Ovary (tissue), 9 donors: Measurements from ENCODE around the gene METRN. TPM values are rescaled to one million over a fixed set of nuclear protein-coding genes. Genes with fewer than 3 reads are reported as not detected.

Source experiments
- DNase-seq, 5 donors: peaks; one replicate each; pipeline ENCODE4 v3.0.0-alpha.2; 2019 to 2020
- H3K27ac ChIP-seq, 2 donors: fragments of 200-600 bp; one replicate each; pipeline versions ENCODE4 v1.5.1 to v1.8.0; 2019 to 2022
- H3K27me3 ChIP-seq: fragments of 200-600 bp; one replicate; pipeline ENCODE4 v1.8.0; 2022
- H3K36me3 ChIP-seq: fragments of 200-600 bp; sonication (generic); one replicate; pipeline ENCODE4 v1.5.1; 2019
- H3K4me1 ChIP-seq: one replicate; pipeline ENCODE4 v1.8.1; 2013; ENCODE audit warnings: mild to moderate bottlenecking, moderate library complexity; ENCODE audit not compliant: insufficient read depth
- H3K4me3 ChIP-seq: fragments of 200-600 bp; sonication (generic); one replicate; pipeline ENCODE4 v1.5.1; 2017
- H3K9me3 ChIP-seq, 2 donors: fragments of 200-600 bp in 1 of 2; sonication (generic) in 1 of 2; one replicate each; pipeline versions ENCODE4 v1.5.1 to v1.8.1; 2013 to 2019; ENCODE audit warnings: mild to moderate bottlenecking in 1 of 2, moderate library complexity in 1 of 2
- CTCF ChIP-seq, 3 donors: fragments of 450-650 bp in 2 of 3; fragments of 200-600 bp in 1 of 3; IDR thresholded peaks; one replicate each; pipeline versions ENCODE4 v1.5.1 to v1.8.0; 2016 to 2022; ENCODE audit warnings: antibody characterized with exemption in 3 of 3, mild to moderate bottlenecking in 1 of 3
- EP300 ChIP-seq: sonication (generic); formaldehyde crosslinking; IDR thresholded peaks from one replicate; pipeline ENCODE4 v1.6.1; 2017; ENCODE audit warnings: antibody characterized with exemption
- POLR2A ChIP-seq: fragments of 450-650 bp; IDR thresholded peaks from one replicate; pipeline ENCODE4 v1.6.1; 2017; ENCODE audit warnings: antibody characterized with exemption, mild to moderate bottlenecking, moderate library complexity
- WGBS, 3 donors: extraction: QIAGEN DNeasy Blood & Tissue Kit in 1 of 3; methylation state at CpG; one replicate each; pipeline versions ENCODE4 v1.1.5 to v1.1.7; 2013 to 2017; 5-methylcytosine and 5-hydroxymethylcytosine counted together
- intact Hi-C, 4 donors: fragments of 100-400 bp; cut with DNase I; formaldehyde crosslinking; loops; one replicate each; pipeline versions ENCODE4 v1.11.0 to v1.15.1; 2022 to 2023
- polyA plus RNA-seq, 2 donors: library from polyadenylated mRNA; stranded (reverse); fragments of 200-250 nt in 1 of 2; fragments of 350-450 nt in 1 of 2; fragmentation: Illumina TruSeq in 1 of 2; extraction: RNeasy Lipid Tissue Mini Kit (QIAGEN cat#74804) in 1 of 2; gene quantifications; one replicate each; pipeline ENCODE4 v1.2.3, GENCODE V29; 2013 to 2014
- total RNA-seq, 7 donors: library from RNA; depleted of rRNA in 2 of 7; stranded (reverse); fragments of >200 nt in 2 of 7; fragmentation: NEBNext Ultra II Directional in 3 of 7; extraction: Animal tissue kit (Norgen Biotek cat#: 25700) in 3 of 7; gene quantifications; one replicate each; pipeline versions ENCODE4 v1.1.0 to v1.2.4, GENCODE V29; 2016 to 2023
- donor health status: DM: no; HTN: no; CAD: no; lungs with moderate emphysema.
- donor health status: DM: no; HTN: no; CAD: no.
- donor health status: Bipolar disorder and iron deficiency.
- donor health status: DM: yes; HTN: yes; CAD: no.
- donor health status: DM: no; HTN: no; CAD: no.
- donor health status: DM: yes; HTN: yes; CAD: no.

METRN gene
- total and polyA plus RNA-seq, 9 donors: 0.40 to 57.1 (median 10.4) TPM

GRCh38 chr16:715477-716199, 720 bp downstream of the METRN start:
- intact Hi-C loops: no loop called here
- Histone ChIP-seq H3K27me3 (no peaks in the 10 kb centered on the region), H3K9me3 (no peaks in the 10 kb centered on the region), H3K4me1 (peaks cover 24% of the 10 kb centered on the region), H3K36me3 (no peaks in the 10 kb centered on the region), H3K27ac (no peak overlapping the region), H3K4me3 (peak overlapping the region; percentile 46)
- no peak for TF ChIP-seq POLR2A
- TF ChIP-seq CTCF (IDR thresholded peaks at IDR 0.05): no peak
- no peak for TF ChIP-seq EP300
- DNase-seq: no peak
- 1 to 3% (median 2%) methylated on average over 45 to 74 of the region's 74 CpGs for WGBS, 3 donors

- 13 to 17% (median 16%) methylated on average over 12 of the region's 12 CpGs for WGBS, 3 donors
- H3K27ac ChIP-seq: no peak overlapping the region
- no peaks in the 10 kb centered on the region for H3K36me3 ChIP-seq
- no peak for TF ChIP-seq CTCF (IDR thresholded peaks at IDR 0.05)
- TF ChIP-seq EP300: no peak
- TF ChIP-seq POLR2A: no peak
- H3K4me3 ChIP-seq: peak overlapping the region; percentile 46
- DNase-seq: no peak
- H3K27me3 ChIP-seq: no peaks in the 10 kb centered on the region
- H3K4me1 ChIP-seq: peaks cover 24% of the 10 kb centered on the region
- no peaks in the 10 kb centered on the region for H3K9me3 ChIP-seq
- intact Hi-C loops: no loop called here
Measured at GRCh38 chr16:716200-716568, 1.3 kb downstream of the METRN start.

- intact Hi-C loops: no loop called here
- Histone ChIP-seq H3K36me3 (no peaks in the 10 kb centered on the region), H3K27me3 (no peaks in the 10 kb centered on the region), H3K4me1 (peaks cover 29% of the 10 kb centered on the region), H3K4me3 (no peak overlapping the region), H3K9me3 (no peaks in the 10 kb centered on the region), H3K27ac (no peak overlapping the region)
- DNase-seq: no peak
- TF ChIP-seq EP300: no peak
- TF ChIP-seq POLR2A: no peak
- TF ChIP-seq CTCF (IDR thresholded peaks at IDR 0.05): no peak
- WGBS, 3 donors: 86 to 95% (median 93%) methylated on average over 25 to 29 of the region's 29 CpGs
Measured at GRCh38 chr16:716768-717325, 1.9 kb downstream of the METRN start.

- intact Hi-C loops: no loop called here
- Histone ChIP-seq H3K36me3 (no peaks in the 10 kb centered on the region), H3K4me1 (peaks cover 30% of the 10 kb centered on the region), H3K4me3 (no peak overlapping the region), H3K27me3 (no peaks in the 10 kb centered on the region), H3K9me3 (no peaks in the 10 kb centered on the region), H3K27ac (no peak overlapping the region)
- 78 to 84% (median 81%) methylated on average over 29 to 32 of the region's 32 CpGs for WGBS, 3 donors
- no peak for DNase-seq
- no peak for TF ChIP-seq CTCF (IDR thresholded peaks at IDR 0.05)
- no peak for TF ChIP-seq POLR2A
- no peak for TF ChIP-seq EP300
Measured at GRCh38 chr16:717450-718245, 2.7 kb downstream of the METRN start.
